ENCODE measurements around the gene ACKR3. TPM values are rescaled to one million over a fixed set of nuclear protein-coding genes. Genes with fewer than 3 reads are reported as not detected.

ACKR3 gene
- total RNA-seq, 2 experiments from 2014 or later: 1.2 to 2.4 TPM

GRCh38 chr2:236550290-236550689 is 19.3 kb upstream of the ACKR3 start:
- intact Hi-C loops (cut with DNase I, micrococcal nuclease): loop anchor here (5.0 to 10.0 kb wide), 4 partner anchors 537 to 1145 kb away; partner anchors contain the start of gene COPS8 (in 1 of the 2)
- POLR2A ChIA-PET: no interaction called here
- peaks cover 20% of the 10 kb centered on the region for H3K9me3 Mint-ChIP-seq (ENCODE audit: low read depth)
- peaks cover 21% of the 10 kb centered on the region for H3K36me3 Mint-ChIP-seq (ENCODE audit: low read depth)
- H3K4me1 Mint-ChIP-seq: peaks cover 97% of the 10 kb centered on the region
- no peak overlapping the region for H3K4me3 Mint-ChIP-seq
- ATAC-seq (no peak), DNase-seq (no peak)
- no peak overlapping the region for H3K27ac Mint-ChIP-seq
- no peaks in the 10 kb centered on the region for H3K27me3 Mint-ChIP-seq
- CTCF ChIA-PET: interaction anchor here (0.9 to 1.5 kb wide), 2 partner anchors 8 to 37 kb away, joined by 3 to 4 read pairs; no protein-coding TSS in a partner anchor

DNA sequence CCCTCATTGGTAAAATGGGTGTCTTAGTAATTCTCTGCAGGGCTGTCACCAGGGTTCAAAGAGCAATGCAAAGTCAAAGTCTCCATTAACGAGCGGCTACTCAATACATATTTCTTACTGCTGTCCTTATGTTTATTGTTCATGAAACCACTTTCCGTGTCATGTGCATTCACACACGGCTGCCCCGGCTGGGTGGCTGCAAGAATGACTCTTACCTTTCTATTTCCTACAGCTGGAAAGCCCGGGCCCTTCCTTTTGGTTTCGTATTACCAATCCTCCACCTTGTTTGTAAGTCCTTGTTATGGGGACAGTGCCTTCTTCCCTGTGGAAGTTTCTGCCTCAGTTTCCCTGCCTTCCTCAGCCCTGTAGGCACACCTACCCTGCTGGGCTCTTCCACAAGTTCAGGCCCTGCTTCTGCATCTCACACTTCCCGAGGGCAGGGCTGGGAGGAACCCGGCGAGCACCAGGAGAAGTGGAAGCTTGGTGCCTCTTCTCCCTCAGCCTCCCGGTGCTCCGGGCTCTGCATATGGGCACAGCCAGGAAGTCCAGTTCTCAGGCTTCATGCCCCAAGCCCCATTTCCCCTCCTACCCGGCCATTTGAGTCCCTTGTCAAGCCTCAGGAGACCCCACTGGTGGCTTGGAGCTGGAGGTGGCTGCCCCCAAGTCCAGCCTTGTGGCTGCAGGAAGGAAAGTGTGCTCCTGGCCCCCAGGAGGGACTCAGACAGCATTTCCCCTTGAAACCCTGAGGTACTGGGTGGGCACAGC is 18.7 kb upstream of the ACKR3 start:
- ChIA-PET POLR2A (no interaction called here), CTCF (interaction anchor here (0.9 to 1.5 kb wide), 3 partner anchors 8 to 38 kb away, joined by 3 to 4 read pairs (median 4); no protein-coding TSS in a partner anchor)
- peak; percentile 17 for ATAC-seq
- no peak overlapping the region for H3K4me3 Mint-ChIP-seq
- H3K4me1 Mint-ChIP-seq: peaks cover 97% of the 10 kb centered on the region
- no peaks in the 10 kb centered on the region for H3K27me3 Mint-ChIP-seq
- peaks cover 20% of the 10 kb centered on the region for H3K9me3 Mint-ChIP-seq (ENCODE audit: low read depth)
- intact Hi-C loops (cut with DNase I, micrococcal nuclease): loop anchor here (5.0 to 10.0 kb wide), 4 partner anchors 536 to 1144 kb away; partner anchors contain the start of gene COPS8 (in 1 of the 2)
- H3K36me3 Mint-ChIP-seq (ENCODE audit: low read depth): peaks cover 21% of the 10 kb centered on the region
- peak; percentile 69 for DNase-seq
- H3K27ac Mint-ChIP-seq: no peak overlapping the region

DNA sequence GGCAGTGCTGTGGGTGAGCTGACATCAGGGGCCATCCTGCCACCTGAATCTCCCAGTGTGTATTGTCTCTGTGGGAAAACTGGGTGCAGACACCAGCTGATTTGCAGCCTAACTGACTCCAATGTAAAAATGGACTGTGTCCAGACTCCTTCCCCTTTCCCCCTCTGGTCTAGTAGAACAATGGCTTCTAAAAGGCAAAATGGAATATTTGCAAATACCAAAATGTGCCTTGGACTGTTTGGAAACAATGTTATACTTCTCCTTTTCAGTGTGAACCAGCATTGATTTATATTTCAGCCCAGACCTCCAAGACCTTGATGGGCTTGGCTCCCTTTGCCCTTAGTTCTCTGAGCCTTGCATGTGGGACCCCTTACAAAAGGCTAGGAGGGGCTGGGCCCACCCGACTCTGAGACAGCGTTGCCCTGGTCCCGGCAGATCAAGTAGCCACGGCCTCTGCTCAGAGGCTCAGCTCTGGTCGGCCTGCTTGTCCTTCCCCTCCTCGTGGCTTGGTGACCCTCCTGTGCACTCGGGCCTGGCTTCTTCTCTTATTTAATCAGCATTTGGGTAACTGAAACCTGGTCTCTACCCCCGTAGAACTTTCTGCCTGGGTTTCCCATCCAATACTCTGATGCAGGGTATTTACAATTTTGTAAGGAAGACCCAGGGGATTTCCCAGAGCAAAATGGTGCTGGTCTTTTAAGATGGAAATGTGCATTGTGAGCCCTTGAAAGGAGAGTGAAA is 18.0 kb upstream of the ACKR3 start:
- no peak for DNase-seq
- no peak for ATAC-seq
- POLR2A ChIA-PET: no interaction called here

DNA sequence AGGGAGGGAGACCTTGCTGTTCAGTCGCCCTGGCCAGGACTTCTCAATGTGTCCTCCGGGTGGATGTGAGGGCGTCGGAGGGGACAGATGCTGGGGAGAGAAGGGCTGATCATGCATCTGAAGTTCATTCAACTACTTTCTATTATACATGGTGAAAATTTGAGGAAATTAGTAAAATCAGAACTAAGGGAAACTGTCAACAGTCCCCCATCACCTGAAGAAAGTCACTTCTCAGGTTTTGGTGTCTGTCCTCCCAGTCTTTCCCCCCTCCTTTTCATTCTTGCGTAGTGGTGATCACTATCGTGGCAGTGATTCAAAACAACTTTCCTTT is 17.4 kb upstream of the ACKR3 start:
- DNase-seq: peak; percentile 41

More for the DNA sequence above, 18.0 kb upstream of the ACKR3 start:
- H3K27ac Mint-ChIP-seq: peak overlapping the region; percentile 60
- H3K36me3 Mint-ChIP-seq (ENCODE audit: low read depth): peaks cover 21% of the 10 kb centered on the region
- H3K27me3 Mint-ChIP-seq: no peaks in the 10 kb centered on the region
- H3K4me1 Mint-ChIP-seq: peaks cover 93% of the 10 kb centered on the region
- intact Hi-C loops (cut with DNase I, micrococcal nuclease): loop anchor here (5.0 to 10.0 kb wide), 4 partner anchors 536 to 1143 kb away; partner anchors contain the start of gene COPS8 (in 1 of the 2)
- CTCF ChIA-PET: interaction anchor here (1.0 kb wide), 1 partner anchor 38 kb away, joined by 4 read pairs; no protein-coding TSS in a partner anchor
- H3K4me3 Mint-ChIP-seq: no peak overlapping the region
- peaks cover 20% of the 10 kb centered on the region for H3K9me3 Mint-ChIP-seq (ENCODE audit: low read depth)

DNA sequence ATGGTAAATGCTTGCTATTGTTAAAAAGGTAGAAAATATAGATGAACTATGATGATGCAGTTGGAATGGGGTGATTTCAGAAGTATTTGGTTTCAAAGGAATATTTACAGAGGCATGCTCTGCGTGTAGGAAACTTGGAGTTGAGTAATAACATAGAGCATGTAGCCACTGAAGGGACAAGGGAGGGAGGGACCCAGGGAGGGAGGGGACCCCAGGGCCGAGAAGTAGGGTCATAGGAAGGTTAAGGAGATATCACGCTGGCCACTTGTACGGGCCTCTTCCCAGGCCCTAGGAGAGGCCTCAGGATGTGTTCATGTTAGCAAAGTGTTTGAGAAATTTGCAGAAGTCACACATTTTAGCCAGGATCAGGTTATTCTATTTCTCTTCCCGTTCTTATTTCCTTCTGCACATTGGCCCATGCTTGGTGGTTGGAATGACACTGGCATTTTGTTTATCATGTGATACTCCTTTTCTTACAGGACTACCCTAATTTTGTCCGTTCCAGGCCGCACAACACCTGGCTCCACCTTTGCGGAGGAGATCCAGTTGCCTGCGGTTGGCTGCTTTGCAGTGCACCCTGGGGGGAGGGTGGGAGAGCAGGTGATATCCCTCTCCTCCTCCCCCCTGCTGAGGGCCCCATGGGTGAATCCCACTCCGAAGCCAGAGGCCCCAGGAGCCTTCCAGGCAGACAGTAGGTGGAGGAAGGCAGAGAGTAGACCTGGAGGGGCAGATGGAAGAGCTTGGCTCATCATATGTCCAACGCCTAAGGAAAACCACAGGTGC is 16.9 kb upstream of the ACKR3 start:
- Mint-ChIP-seq H3K4me3 (no peak overlapping the region), H3K9me3 (ENCODE audit: low read depth) (peaks cover 19% of the 10 kb centered on the region), H3K27ac (peak overlapping the region; percentile 60), H3K4me1 (peaks cover 88% of the 10 kb centered on the region), H3K36me3 (ENCODE audit: low read depth) (peaks cover 19% of the 10 kb centered on the region), H3K27me3 (no peaks in the 10 kb centered on the region)
- ChIA-PET CTCF (interaction anchor here (1.6 kb wide), 1 partner anchor 17 kb away, joined by 12 read pairs; the partner anchor contains the start of gene ACKR3), POLR2A (no interaction called here)
- ATAC-seq (no peak), DNase-seq (no peak)
- intact Hi-C loops (cut with DNase I, micrococcal nuclease): loop anchor here (5.0 to 10.0 kb wide), 4 partner anchors 535 to 1142 kb away; partner anchors contain the start of gene COPS8 (in 1 of the 2)

More for the DNA sequence above, 17.4 kb upstream of the ACKR3 start:
- ChIA-PET CTCF (interaction anchor here (1.0 kb wide), 1 partner anchor 39 kb away, joined by 4 read pairs; no protein-coding TSS in a partner anchor), POLR2A (no interaction called here)
- Mint-ChIP-seq H3K4me1 (peaks cover 88% of the 10 kb centered on the region), H3K9me3 (ENCODE audit: low read depth) (peaks cover 20% of the 10 kb centered on the region), H3K27me3 (no peaks in the 10 kb centered on the region), H3K4me3 (no peak overlapping the region), H3K27ac (peak overlapping the region; percentile 60), H3K36me3 (ENCODE audit: low read depth) (peaks cover 21% of the 10 kb centered on the region)
- peak; percentile 64 for ATAC-seq
- intact Hi-C loops (cut with DNase I, micrococcal nuclease): loop anchor here (5.0 to 10.0 kb wide), 4 partner anchors 535 to 1143 kb away; partner anchors contain the start of gene COPS8 (in 1 of the 2)

GRCh38 chr2:236553522-236553921 is 16.1 kb upstream of the ACKR3 start:
- Mint-ChIP-seq H3K9me3 (ENCODE audit: low read depth) (peaks cover 14% of the 10 kb centered on the region), H3K27me3 (no peaks in the 10 kb centered on the region), H3K36me3 (ENCODE audit: low read depth) (peaks cover 17% of the 10 kb centered on the region), H3K4me1 (peaks cover 88% of the 10 kb centered on the region), H3K27ac (no peak overlapping the region), H3K4me3 (no peak overlapping the region)
- POLR2A ChIA-PET: no interaction called here
- intact Hi-C loops (cut with DNase I, micrococcal nuclease): loop anchor here (5.0 to 10.0 kb wide), 4 partner anchors 534 to 1141 kb away; partner anchors contain the start of gene COPS8 (in 1 of the 2)
- CTCF ChIA-PET: interaction anchor here (0.6 to 1.9 kb wide), 3 partner anchors 17 to 1008 kb away, joined by 3 to 14 read pairs (median 12); partner anchors contain the start of gene ACKR3
- no peak for ATAC-seq
- peak; percentile 33 for DNase-seq

- intact Hi-C loops (cut with DNase I, micrococcal nuclease): loop anchor here (5.0 to 10.0 kb wide), 4 partner anchors 533 to 1140 kb away; partner anchors contain the start of gene COPS8 (in 1 of the 2)
Measured at GRCh38 chr2:236554629-236555282, 14.9 kb upstream of the ACKR3 start.

DNA sequence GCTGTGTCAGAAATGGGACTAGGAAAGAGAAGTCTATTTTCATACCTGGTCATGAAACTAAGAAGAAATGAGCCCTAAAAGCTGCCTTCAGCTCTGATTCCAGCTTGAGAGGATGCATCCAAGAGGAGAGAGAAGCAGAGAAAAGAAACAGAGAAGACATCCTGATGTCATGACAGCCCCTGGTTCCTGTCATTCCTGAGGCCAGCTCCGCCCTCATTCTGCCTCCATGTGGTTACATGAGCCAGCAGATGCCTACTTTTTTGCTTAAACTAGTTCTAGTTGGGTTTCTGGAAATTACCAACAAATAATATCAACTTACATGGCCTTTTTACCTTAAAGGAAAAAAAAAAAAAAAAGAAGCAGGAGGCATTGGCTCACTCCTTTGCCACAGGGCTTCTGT is 14.1 kb upstream of the ACKR3 start:
- Mint-ChIP-seq H3K27me3 (no peaks in the 10 kb centered on the region), H3K4me3 (no peak overlapping the region), H3K9me3 (ENCODE audit: low read depth) (peaks cover 14% of the 10 kb centered on the region), H3K4me1 (peaks cover 83% of the 10 kb centered on the region), H3K27ac (peak overlapping the region; percentile 47), H3K36me3 (ENCODE audit: low read depth) (peaks cover 17% of the 10 kb centered on the region)
- CTCF ChIA-PET: interaction anchor here (0.7 to 2.0 kb wide), 4 partner anchors 11 to 220 kb away, joined by 3 to 8 read pairs (median 4); no protein-coding TSS in a partner anchor
- ATAC-seq (no peak), DNase-seq (no peak)
- POLR2A ChIA-PET: no interaction called here
- intact Hi-C loops (cut with DNase I, micrococcal nuclease): loop anchor here (10.0 kb wide), 2 partner anchors 879 to 1139 kb away; no protein-coding TSS in a partner anchor

More at GRCh38 chr2:236554629-236555282, 14.9 kb upstream of the ACKR3 start:
- CTCF ChIA-PET: interaction anchor here (1.0 to 2.0 kb wide), 5 partner anchors 12 to 42 kb away, joined by 3 to 14 read pairs (median 8); partner anchors contain the start of gene ACKR3
- Mint-ChIP-seq H3K4me3 (no peak overlapping the region), H3K4me1 (peaks cover 86% of the 10 kb centered on the region), H3K27ac (peak overlapping the region; percentile 47), H3K9me3 (ENCODE audit: low read depth) (peaks cover 14% of the 10 kb centered on the region), H3K27me3 (no peaks in the 10 kb centered on the region), H3K36me3 (ENCODE audit: low read depth) (peaks cover 17% of the 10 kb centered on the region)
- ATAC-seq: peak; percentile 23
- POLR2A ChIA-PET: no interaction called here
- DNase-seq: peak; percentile 53

DNA sequence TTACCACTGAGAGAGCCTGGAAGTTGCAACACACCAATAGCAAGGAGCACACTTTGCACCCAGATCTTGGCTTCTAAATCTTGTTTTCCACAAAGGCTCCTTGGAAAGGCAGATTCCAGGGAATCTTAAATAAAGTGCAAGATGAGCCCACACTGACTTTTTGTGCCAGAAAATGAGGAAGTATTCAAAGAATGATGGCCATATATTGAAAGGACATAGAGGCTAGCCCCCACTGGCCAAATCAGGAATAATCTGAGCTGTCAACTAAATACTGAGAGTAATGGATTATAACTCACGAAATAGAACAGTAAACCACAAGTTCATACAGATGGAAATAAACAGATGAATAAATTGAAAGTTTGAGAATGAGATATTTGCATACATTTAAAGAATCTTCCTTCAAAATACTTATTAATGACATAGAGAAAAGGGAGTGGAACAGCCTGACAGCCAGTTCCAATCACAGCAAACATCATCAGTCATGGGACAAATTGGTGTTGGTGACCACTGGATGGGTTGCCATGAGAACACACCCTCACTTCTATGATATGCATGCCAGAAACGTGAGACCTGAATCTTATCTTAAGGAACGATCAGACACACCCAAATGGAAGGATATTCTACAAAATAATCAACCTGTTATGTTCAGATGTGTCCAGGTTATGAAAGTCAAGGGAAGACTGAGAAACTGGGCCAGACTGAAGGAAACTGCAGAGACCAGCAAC is 12.2 kb upstream of the ACKR3 start:
- Mint-ChIP-seq H3K27ac (no peak overlapping the region), H3K36me3 (ENCODE audit: low read depth) (peaks cover 27% of the 10 kb centered on the region), H3K4me3 (no peak overlapping the region), H3K9me3 (ENCODE audit: low read depth) (peaks cover 14% of the 10 kb centered on the region), H3K27me3 (no peaks in the 10 kb centered on the region), H3K4me1 (peaks cover 65% of the 10 kb centered on the region)
- ATAC-seq: no peak
- CTCF ChIA-PET: interaction anchor here (0.8 to 1.5 kb wide), 2 partner anchors 11 to 15 kb away, joined by 3 to 4 read pairs; no protein-coding TSS in a partner anchor
- intact Hi-C loops (cut with DNase I, micrococcal nuclease): loop anchor here (10.0 kb wide), 2 partner anchors 877 to 1137 kb away; no protein-coding TSS in a partner anchor
- POLR2A ChIA-PET: no interaction called here
- no peak for DNase-seq
